AG08396 (cell line): ENCODE results near the gene DACT3.

Experiments used
- DNase-seq: peaks from one replicate; pipeline ENCODE4 v3.0.0; 2012; ENCODE audit warnings: low spot score, mixed read lengths

The DACT3 gene

GRCh38 chr19:46668662-46669061, 7.7 kb upstream of the DACT3 start:
- no peak for DNase-seq

GRCh38 chr19:46665072-46665471, 4.1 kb upstream of the DACT3 start:
- DNase-seq, result no peak

- DNase-seq, result peak; percentile 88
These were observed 982 bp upstream of the DACT3 start for GRCh38 chr19:46661735-46662592.

GRCh38 chr19:46660551-46661019, 397 bp downstream of the DACT3 start:
- no peak for DNase-seq

- peak; percentile 53 for DNase-seq
These were observed 919 bp downstream of the DACT3 start for GRCh38 chr19:46660008-46660517.

- peak; percentile 64 for DNase-seq
These were observed 1.6 kb downstream of the DACT3 start for GRCh38 chr19:46659151-46660007.

- DNase-seq, result no peak
These were observed 4.4 kb downstream of the DACT3 start for GRCh38 chr19:46656541-46656940.

- DNase-seq, result no peak
These were observed 6.3 kb downstream of the DACT3 start for GRCh38 chr19:46654621-46655152.

GRCh38 chr19:46650445-46650844, 10.5 kb downstream of the DACT3 start:
- no peak for DNase-seq

- peak; percentile 2 for DNase-seq
These were observed 11.7 kb downstream of the DACT3 start for GRCh38 chr19:46648961-46649960.

GRCh38 chr19:46648060-46648960, 12.7 kb downstream of the DACT3 start:
- DNase-seq, result peak; percentile 4

- no peak for DNase-seq
These were observed 14.6 kb downstream of the DACT3 start for GRCh38 chr19:46646402-46646801.

- DNase-seq, result no peak
These were observed 16.3 kb downstream of the DACT3 start for GRCh38 chr19:46644720-46645119.

- no peak for DNase-seq
These were observed 20.3 kb downstream of the DACT3 start for GRCh38 chr19:46640656-46641055.

GRCh38 chr19:46639358-46640182, 21.4 kb downstream of the DACT3 start:
- DNase-seq, result peak; percentile 77

- no peak for DNase-seq
These were observed 23.8 kb downstream of the DACT3 start for GRCh38 chr19:46637224-46637623.

GRCh38 chr19:46635920-46636761, 24.8 kb downstream of the DACT3 start, which contains the start of gene GNG8:
Gene GNG8, minus strand, starts transcription at chr19:46636202. Its CDS starts 1,520 bp downstream, at chr19:46634682.
- DNase-seq, result no peak

- DNase-seq, result no peak
These were observed 26.2 kb downstream of the DACT3 start for GRCh38 chr19:46634656-46635218.
